Measurements from ENCODE around the gene PAXX. TPM values are rescaled to one million over a fixed set of nuclear protein-coding genes. Genes with fewer than 3 reads are reported as not detected.
A peak's percentile ranks its signal among the peaks of the same experiment; 100 is the strongest.

PAXX gene
- total RNA-seq, 1 experiment from 2014 or later = 44.1 TPM

- TF ChIP-seq ELF4 (CRISPR knock-in tag; IDR thresholded peaks at IDR 0.05; ENCODE audit: low read depth) = no peak
Observed at GRCh38 chr9:137026828-137027227, 34.6 kb downstream of the PAXX start (continued).

- Mint-ChIP-seq H3K4me3 (peak within 1 kb of the TSS; percentile 69), H3K27me3 (ENCODE audit: low read depth) (peaks cover 17% of the 10 kb centered on the region), H3K27ac (no peak within 1 kb of the TSS), H3K36me3 (no peaks in the 10 kb centered on the region), H3K9me3 (no peaks in the 10 kb centered on the region), H3K4me1 (0 out of 2 replicates have a peak, but pooled peaks cover 2% of the 10 kb centered on the region)
- no peak; the same call in none of the 2 replicates for ATAC-seq
- peak; percentile 41 for DNase-seq (ENCODE audit: low spot score)
- ChIA-PET CTCF (interaction anchor here (0.6 to 3.8 kb wide), 28 partner anchors 8 to 249 kb away, joined by 3 to 58 read pairs (median 12); partner anchors contain the start of genes CCDC183, CLIC3, ENTPD2 and FBXW5), POLR2A (no interaction called here)
- TF ChIP-seq RELA (CRISPR knock-in tag; IDR thresholded peaks at IDR 0.05; ENCODE audit: borderline replicate concordance) (no peak), E2F5 (CRISPR knock-in tag; IDR thresholded peaks at IDR 0.05) (0 out of 2 replicates have a peak, but pooled peaks have one; percentile 43), MAX (CRISPR knock-in tag; IDR thresholded peaks at IDR 0.05) (no peak)
Observed at GRCh38 chr9:137027369-137028262, 35.4 kb downstream of the PAXX start, which contains the start of gene ABCA2. Gene ABCA2, minus strand, starts transcription at chr9:137028237. Its CDS starts 97 bp downstream, at chr9:137028140.

- POLR2A ChIA-PET = interaction anchor here (1.6 kb wide), 1 partner anchor 195 kb away, joined by 3 read pairs; no protein-coding TSS in a partner anchor
- H3K27me3 Mint-ChIP-seq (ENCODE audit: low read depth) = peaks cover 17% of the 10 kb centered on the region
- DNase-seq (ENCODE audit: low spot score) (peak; percentile 62), ATAC-seq (peak; percentile 60)
- CTCF ChIA-PET = interaction anchor here (0.6 to 4.1 kb wide), 82 partner anchors 8 to 431 kb away, joined by 3 to 58 read pairs (median 7); partner anchors contain the start of genes AJM1, CCDC183, CLIC3 and ENTPD2
- 0 out of 2 replicates have a peak, but pooled peaks cover 2% of the 10 kb centered on the region for H3K4me1 Mint-ChIP-seq
- H3K36me3 Mint-ChIP-seq = no peaks in the 10 kb centered on the region
- peak overlapping the region; percentile 58 for H3K4me3 Mint-ChIP-seq
- H3K27ac Mint-ChIP-seq = no peak overlapping the region
- no peaks in the 10 kb centered on the region for H3K9me3 Mint-ChIP-seq
- TF ChIP-seq EMX1 (CRISPR knock-in tag; IDR thresholded peaks at IDR 0.05) (no peak), GABPB1 (CRISPR knock-in tag; IDR thresholded peaks at IDR 0.05) (no peak), RELA (CRISPR knock-in tag; IDR thresholded peaks at IDR 0.05; ENCODE audit: borderline replicate concordance) (no peak), AFF4 (CRISPR knock-in tag; IDR thresholded peaks at IDR 0.05; ENCODE audit: borderline replicate concordance) (no peak), CTCF (IDR thresholded peaks at IDR 0.05) (0 out of 2 replicates have a peak, but pooled peaks have one; percentile 9), ZSCAN18 (CRISPR knock-in tag; IDR thresholded peaks at IDR 0.05) (no peak), USF1 (CRISPR knock-in tag; IDR thresholded peaks at IDR 0.05) (no peak), E2F4 (CRISPR knock-in tag; IDR thresholded peaks at IDR 0.05; ENCODE audit: borderline replicate concordance, low read depth) (no peak), ZNF121 (CRISPR knock-in tag; IDR thresholded peaks at IDR 0.05) (no peak), ATF6 (CRISPR knock-in tag; IDR thresholded peaks at IDR 0.05) (no peak), ZNF423 (CRISPR knock-in tag; IDR thresholded peaks at IDR 0.05) (peak; percentile 94), ZNF138 (CRISPR knock-in tag; conservative IDR thresholded peaks at IDR 0.05) (no peak), CREM (CRISPR knock-in tag; IDR thresholded peaks at IDR 0.05) (no peak)
Observed at GRCh38 chr9:137028263-137029057, 36.2 kb downstream of the PAXX start.

Measured in WTC11 (cell line).